A673 (cell line): Measurements from ENCODE around the gene MT1F. TPM values are rescaled to one million over a fixed set of nuclear protein-coding genes. Genes with fewer than 3 reads are reported as not detected.

ENCODE experiments used
- BruUV-seq: library from RNA; stranded (reverse); fragments of 400-500 nt; replicated peaks from 2 replicates; lab custom pipeline; 2021; lab: Mats Ljungman, UMichigan
- CTCF ChIA-PET: fragments of 300-600 bp; sonication (Branson Sonifier 250); formaldehyde crosslinking; loops from one replicate; lab custom pipeline; 2022; ENCODE audit warnings: antibody characterized with exemption; lab: Charles Lee
- POLR2A ChIA-PET: fragments of 300-600 bp; sonication (Branson Sonifier 250); formaldehyde crosslinking; loops from one replicate; lab custom pipeline; 2022; ENCODE audit warnings: antibody characterized with exemption; ENCODE audit not compliant: low non-redundant PET; lab: Charles Lee
- DNase-seq: peaks from one replicate; pipeline ENCODE4 v3.0.0-alpha.2; 2015; ENCODE audit warnings: low spot score
- H3K27ac ChIP-seq: fragments of 200-600 bp; sonication (generic); 2 replicates; pipeline ENCODE4 v1.5.1; 2016; ENCODE audit warnings: mixed run types, low read depth, mild to moderate bottlenecking, mixed read lengths, antibody characterized with exemption, low read length; ENCODE audit not compliant: poor library complexity, severe bottlenecking
- H3K27me3 ChIP-seq: fragments of 200-600 bp; sonication (generic); replicated peaks from 2 replicates; pipeline ENCODE4 v1.6.1; 2017; ENCODE audit warnings: mixed run types, low read depth, mild to moderate bottlenecking, mixed read lengths, antibody characterized with exemption, low read length; ENCODE audit not compliant: insufficient read depth, poor library complexity
- H3K36me3 ChIP-seq: fragments of 200-600 bp; sonication (generic); 2 replicates; pipeline ENCODE4 v1.6.1; 2016; ENCODE audit warnings: mixed run types, mild to moderate bottlenecking, mixed read lengths, antibody characterized with exemption, low read length; ENCODE audit not compliant: insufficient read depth, poor library complexity, severe bottlenecking
- H3K4me1 ChIP-seq: fragments of 200-600 bp; sonication (generic); 2 replicates; pipeline ENCODE4 v1.6.1; 2017; ENCODE audit warnings: mixed run types, mild to moderate bottlenecking, mixed read lengths, antibody characterized with exemption, low read length; ENCODE audit not compliant: insufficient read depth, poor library complexity, severe bottlenecking
- H3K4me3 ChIP-seq: fragments of 200-600 bp; sonication (generic); 2 replicates; pipeline ENCODE4 v1.5.1; 2016; ENCODE audit warnings: low read depth, mixed run types, mild to moderate bottlenecking, mixed read lengths, low read length; ENCODE audit not compliant: poor library complexity, severe bottlenecking
- H3K9me3 ChIP-seq: fragments of 200-600 bp; sonication (generic); 2 replicates; pipeline ENCODE4 v1.6.1; 2016; ENCODE audit warnings: mixed run types, low read depth, mild to moderate bottlenecking, mixed read lengths, antibody characterized with exemption, low read length; ENCODE audit not compliant: poor library complexity, severe bottlenecking
- CTCF ChIP-seq: fragments of 300-800, 200-600 bp; sonication (generic); conservative IDR thresholded peaks from 2 replicates; pipeline ENCODE4 v1.5.1; 2017; ENCODE audit warnings: low read depth, mild to moderate bottlenecking, antibody characterized with exemption, low read length, moderate library complexity, mixed read lengths
- EZH2 ChIP-seq: fragments of 200-600 bp; sonication (generic); IDR thresholded peaks from 2 replicates; pipeline ENCODE4 v1.6.1; 2017; ENCODE audit warnings: borderline replicate concordance, low read depth, mild to moderate bottlenecking, mixed read lengths, antibody characterized with exemption, low read length; ENCODE audit not compliant: poor library complexity, severe bottlenecking
- intact Hi-C: fragments of 100-400 bp; cut with micrococcal nuclease; formaldehyde crosslinking; loops from one replicate; pipeline ENCODE4 v1.10.0; 2022; ENCODE audit not compliant: unreplicated experiment
- total RNA-seq: library from RNA; stranded (reverse); gene quantifications from 2 replicates; pipeline ENCODE4 v1.2.3, GENCODE V29; 2021

MT1F gene
- total RNA-seq, 1 experiment from 2014 or later: 26.9 TPM

DNA sequence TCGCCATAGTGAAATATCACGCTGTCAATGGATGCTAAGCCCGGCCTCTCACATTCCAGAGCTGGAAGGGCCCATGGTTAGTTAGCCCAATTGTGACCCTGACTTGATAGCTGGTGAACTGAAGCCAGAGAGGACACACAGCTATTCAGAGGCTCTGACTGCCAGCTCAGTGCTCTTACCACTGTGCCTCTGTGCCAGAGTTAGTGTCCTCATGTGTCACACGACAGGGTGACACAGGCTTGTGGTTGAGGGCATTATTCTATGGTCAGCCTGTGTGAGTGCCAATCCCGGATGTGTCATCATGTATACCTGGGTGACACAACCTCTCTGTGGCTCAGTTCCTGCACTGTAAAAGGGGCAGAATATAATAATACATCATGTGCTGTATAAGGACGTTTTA, 22.1 kb downstream of the MT1F start:
- Histone ChIP-seq H3K36me3 (no peaks in the 10 kb centered on the region), H3K27ac (no peak overlapping the region), H3K4me3 (no peak overlapping the region), H3K9me3 (no peaks in the 10 kb centered on the region), H3K27me3 (no peaks in the 10 kb centered on the region), H3K4me1 (no peaks in the 10 kb centered on the region)
- BruUV-seq: no TSS peak
- TF ChIP-seq CTCF (no peak), EZH2 (no peak)
- intact Hi-C loops: loop anchor here (5.0 kb wide), 1 partner anchor 73 kb away; the partner anchor contains the start of gene MT2A
- DNase-seq: no peak
- POLR2A ChIA-PET: no interaction called here
- CTCF ChIA-PET: no interaction called here

GRCh38 chr16:56681939-56682702, 24.4 kb downstream of the MT1F start, which contains the start of gene MT1X:
TSS of gene MT1X (plus strand) at chr16:56682470. CDS start at chr16:56682541, 71 bp downstream.
- ChIA-PET POLR2A (no interaction called here), CTCF (no interaction called here)
- H3K9me3 ChIP-seq: no peaks in the 10 kb centered on the region
- no peaks in the 10 kb centered on the region for H3K4me1 ChIP-seq
- TF ChIP-seq CTCF: no peak
- TF ChIP-seq EZH2: no peak
- H3K36me3 ChIP-seq: no peaks in the 10 kb centered on the region
- BruUV-seq: no TSS peak
- H3K4me3 ChIP-seq: peak within 1 kb of the TSS; percentile 51
- peak within 1 kb of the TSS; percentile 35 for H3K27ac ChIP-seq
- DNase-seq: peak; percentile 93
- no peaks in the 10 kb centered on the region for H3K27me3 ChIP-seq
- intact Hi-C loops: loop anchor here (5.0 kb wide), 1 partner anchor 75 kb away; the partner anchor contains the start of gene MT2A

DNA sequence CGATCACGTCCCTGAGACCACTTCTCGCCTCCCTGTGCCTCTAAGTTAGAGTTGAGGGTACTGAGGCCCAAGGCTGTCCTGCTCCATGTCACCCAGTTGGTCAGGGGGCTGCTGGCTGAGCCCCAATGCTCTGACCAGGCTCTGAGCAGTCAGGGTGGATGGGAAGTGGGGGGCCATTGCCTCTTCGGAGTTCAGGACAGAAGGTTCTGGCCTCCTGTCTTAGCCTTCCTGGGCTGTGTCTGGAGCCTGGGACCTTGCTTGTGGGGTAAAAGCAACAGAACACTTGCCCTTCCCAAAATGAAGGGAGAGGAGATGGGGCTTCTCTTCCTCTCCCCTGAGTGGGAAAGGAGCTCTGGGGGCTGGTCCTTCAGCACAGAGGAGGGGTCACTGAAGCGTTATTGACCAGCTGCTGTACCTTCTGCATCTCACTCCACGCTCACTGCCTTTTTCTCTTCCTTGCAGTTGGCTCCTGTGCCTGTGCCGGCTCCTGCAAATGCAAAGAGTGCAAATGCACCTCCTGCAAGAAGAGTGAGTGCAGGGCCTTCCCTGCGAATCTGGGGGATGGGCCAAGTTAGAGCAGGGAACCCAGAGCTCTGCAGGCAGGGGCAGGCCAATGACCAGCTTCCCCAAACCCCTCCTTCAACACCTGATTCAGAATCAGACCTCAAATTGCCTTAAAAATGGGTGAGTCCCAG, 25.1 kb downstream of the MT1F start:
- POLR2A ChIA-PET: no interaction called here
- H3K27me3 ChIP-seq: no peaks in the 10 kb centered on the region

More for the DNA sequence above, 25.1 kb downstream of the MT1F start:
- intact Hi-C loops: loop anchor here (5.0 kb wide), 1 partner anchor 76 kb away; the partner anchor contains the start of gene MT2A
- TSS peak; percentile 90 for BruUV-seq
- peak overlapping the region; percentile 51 for H3K4me3 ChIP-seq
- no peak overlapping the region for H3K27ac ChIP-seq
- no peak for TF ChIP-seq CTCF
- no peak for TF ChIP-seq EZH2
- H3K4me1 ChIP-seq: no peaks in the 10 kb centered on the region
- H3K9me3 ChIP-seq: no peaks in the 10 kb centered on the region
- no peaks in the 10 kb centered on the region for H3K36me3 ChIP-seq
- no peak for DNase-seq
- CTCF ChIA-PET: interaction anchor here (0.9 kb wide), 1 partner anchor 9 kb away, joined by 3 read pairs; no protein-coding TSS in a partner anchor
